Mammary epithelial cell (primary cell): ENCODE measurements around the gene LETMD1.

ENCODE experiments used
- EZH2 ChIP-seq: IDR thresholded peaks from 2 replicates; pipeline ENCODE4 v1.6.1; 2012; ENCODE audit warnings: low read length, inconsistent platforms, borderline replicate concordance
- TF ChIP-seq, protein P1 (sequence below), 2 donors: IDR thresholded peaks in 1 of 2; conservative IDR thresholded peaks in 1 of 2; 2 replicates each; pipeline ENCODE4 v1.5.1; 2011 to 2012; ENCODE audit warnings: inconsistent platforms in 2 of 2, low read length in 2 of 2, mild to moderate bottlenecking in 2 of 2, control low read depth in 1 of 2, low read depth in 1 of 2; ENCODE audit not compliant: insufficient read depth in 1 of 2; ENCODE audit errors: extremely low read depth in 1 of 2

DNA sequence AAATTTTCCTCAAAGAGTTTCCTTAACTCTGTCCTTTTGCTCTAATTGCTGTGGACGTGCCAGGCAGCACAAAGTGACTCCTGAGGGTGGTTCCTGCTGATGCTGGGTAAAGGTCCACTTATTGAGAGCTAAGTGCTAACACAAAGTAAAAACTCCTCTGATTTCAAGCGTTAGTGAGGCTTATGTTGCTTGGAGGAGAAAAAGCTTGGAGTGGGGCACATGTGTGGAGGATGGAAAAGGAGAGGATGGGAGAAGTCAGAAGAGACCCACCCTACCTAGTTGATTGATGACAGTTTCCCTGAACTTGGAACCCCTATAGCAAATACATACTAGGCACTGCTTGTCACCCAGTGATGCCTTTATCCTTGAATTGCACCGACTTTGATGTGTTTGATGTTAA is 11.8 kb upstream of the LETMD1 start:
- TF ChIP-seq, protein P1, sequence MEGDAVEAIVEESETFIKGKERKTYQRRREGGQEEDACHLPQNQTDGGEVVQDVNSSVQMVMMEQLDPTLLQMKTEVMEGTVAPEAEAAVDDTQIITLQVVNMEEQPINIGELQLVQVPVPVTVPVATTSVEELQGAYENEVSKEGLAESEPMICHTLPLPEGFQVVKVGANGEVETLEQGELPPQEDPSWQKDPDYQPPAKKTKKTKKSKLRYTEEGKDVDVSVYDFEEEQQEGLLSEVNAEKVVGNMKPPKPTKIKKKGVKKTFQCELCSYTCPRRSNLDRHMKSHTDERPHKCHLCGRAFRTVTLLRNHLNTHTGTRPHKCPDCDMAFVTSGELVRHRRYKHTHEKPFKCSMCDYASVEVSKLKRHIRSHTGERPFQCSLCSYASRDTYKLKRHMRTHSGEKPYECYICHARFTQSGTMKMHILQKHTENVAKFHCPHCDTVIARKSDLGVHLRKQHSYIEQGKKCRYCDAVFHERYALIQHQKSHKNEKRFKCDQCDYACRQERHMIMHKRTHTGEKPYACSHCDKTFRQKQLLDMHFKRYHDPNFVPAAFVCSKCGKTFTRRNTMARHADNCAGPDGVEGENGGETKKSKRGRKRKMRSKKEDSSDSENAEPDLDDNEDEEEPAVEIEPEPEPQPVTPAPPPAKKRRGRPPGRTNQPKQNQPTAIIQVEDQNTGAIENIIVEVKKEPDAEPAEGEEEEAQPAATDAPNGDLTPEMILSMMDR (conservative IDR thresholded peaks at IDR 0.05 in 1 of 2, IDR thresholded peaks at IDR 0.05 in 1 of 2; ENCODE audit: extremely low read depth in 1 of 2, insufficient read depth in 1 of 2, low read depth in 1 of 2, low read length in 2 of 2): no peak
- TF ChIP-seq EZH2: no peak
